Stimulated activated CD4-positive, alpha-beta T cell treated with anti-CD3 and anti-CD28 coated beads, Interleukin-2, amount 100 ng/mL, for 4 hours (primary cell): ENCODE measurements around the gene SYT9.
"Not testable (repeated sequence)": the region's sequence is repeated elsewhere in the genome, so short reads cannot be mapped to it uniquely, and the experiment has no call there.

Experiments
- DNase-seq: peaks from one replicate; pipeline ENCODE4 v3.0.0-alpha.2; 2020; ENCODE audit warnings: low read depth

SYT9 gene

DNA sequence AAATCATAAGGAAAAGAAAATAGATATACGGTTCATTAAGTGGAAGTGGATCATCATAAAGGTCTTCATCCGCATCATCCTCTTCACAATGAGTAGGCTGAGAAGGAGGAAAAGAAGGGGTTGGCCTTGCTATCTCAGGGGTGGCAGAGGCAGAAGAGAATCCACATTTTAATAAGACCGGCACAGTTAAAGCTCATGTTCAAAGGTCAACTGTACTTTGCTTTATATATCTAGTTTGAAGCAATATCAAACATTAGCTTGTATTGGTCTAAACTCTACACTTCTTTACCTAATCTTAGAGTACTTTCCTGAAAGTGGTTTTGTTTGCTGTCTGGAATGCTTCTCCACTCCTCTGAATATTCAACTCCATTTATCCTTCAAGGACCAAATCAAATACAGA lies 256.4 kb downstream of the SYT9 start:
- no peak for DNase-seq

DNA sequence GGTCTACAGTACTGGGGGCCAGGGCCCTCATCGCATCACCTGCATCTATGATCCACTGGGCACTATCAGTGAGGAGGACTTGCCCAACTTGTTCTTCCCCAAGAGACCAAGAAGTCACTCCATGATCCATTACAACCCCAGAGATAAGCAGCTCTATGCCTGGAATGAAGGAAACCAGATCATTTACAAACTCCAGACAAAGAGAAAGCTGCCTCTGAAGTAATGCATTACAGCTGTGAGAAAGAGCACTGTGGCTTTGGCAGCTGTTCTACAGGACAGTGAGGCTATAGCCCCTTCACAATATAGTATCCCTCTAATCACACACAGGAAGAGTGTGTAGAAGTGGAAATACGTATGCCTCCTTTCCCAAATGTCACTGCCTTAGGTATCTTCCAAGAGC lies 258.3 kb downstream of the SYT9 start:
- no peak for DNase-seq

DNA sequence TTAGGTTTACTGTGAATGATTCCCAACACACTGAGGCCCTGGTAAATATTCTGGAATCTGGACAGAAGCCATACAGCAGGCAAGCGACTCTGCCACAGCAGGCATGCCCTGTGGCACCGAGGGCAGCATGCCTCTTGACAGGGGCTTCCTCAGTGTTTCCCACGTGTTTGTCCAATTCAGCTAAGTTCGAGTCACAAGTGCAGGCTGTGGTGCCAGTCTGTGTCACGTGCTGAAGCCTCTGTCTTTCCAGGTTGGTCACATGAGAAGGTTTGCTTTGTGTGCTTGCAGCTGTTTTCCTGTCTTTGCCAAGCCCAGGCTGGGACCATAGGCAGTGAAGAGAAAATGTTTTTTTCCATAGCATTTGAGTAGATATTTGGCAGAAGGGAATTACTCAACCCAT lies 259.7 kb downstream of the SYT9 start:
- no peak for DNase-seq

DNA sequence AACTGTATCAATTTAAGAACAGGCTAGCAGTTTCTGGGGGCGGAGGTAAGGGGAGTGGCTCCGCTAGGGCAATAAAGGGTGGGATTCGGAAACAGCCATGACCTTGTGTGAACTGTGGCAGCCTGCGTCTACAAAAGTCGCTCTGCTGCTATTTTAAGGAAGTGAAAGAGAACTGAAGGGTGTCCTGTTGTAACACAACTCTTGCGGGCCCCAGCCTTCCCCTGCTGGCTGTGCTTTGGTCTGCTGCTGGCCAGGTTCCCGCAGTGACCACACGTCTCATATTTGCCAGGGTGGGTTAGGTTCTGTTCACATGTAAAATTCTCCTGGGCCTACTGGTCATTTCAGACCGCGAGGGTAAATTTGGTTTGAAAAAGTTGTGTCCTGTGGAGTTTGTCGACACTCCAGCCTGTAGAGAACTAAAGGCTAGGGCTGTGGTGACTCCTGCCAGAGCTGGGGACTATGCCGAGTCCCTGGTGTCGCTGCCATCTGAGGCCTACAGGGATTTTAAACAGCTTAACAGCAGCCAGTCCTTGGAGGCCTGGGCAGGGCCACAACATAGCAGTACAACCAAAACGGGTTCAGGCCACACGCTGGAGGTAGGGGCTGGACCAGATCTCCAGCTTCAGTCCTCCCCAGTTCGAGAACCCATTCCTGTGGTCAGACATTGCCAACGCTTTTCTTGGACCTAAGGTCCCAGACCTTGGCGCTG lies 261.0 kb downstream of the SYT9 start:
- DNase-seq: no peak

DNA sequence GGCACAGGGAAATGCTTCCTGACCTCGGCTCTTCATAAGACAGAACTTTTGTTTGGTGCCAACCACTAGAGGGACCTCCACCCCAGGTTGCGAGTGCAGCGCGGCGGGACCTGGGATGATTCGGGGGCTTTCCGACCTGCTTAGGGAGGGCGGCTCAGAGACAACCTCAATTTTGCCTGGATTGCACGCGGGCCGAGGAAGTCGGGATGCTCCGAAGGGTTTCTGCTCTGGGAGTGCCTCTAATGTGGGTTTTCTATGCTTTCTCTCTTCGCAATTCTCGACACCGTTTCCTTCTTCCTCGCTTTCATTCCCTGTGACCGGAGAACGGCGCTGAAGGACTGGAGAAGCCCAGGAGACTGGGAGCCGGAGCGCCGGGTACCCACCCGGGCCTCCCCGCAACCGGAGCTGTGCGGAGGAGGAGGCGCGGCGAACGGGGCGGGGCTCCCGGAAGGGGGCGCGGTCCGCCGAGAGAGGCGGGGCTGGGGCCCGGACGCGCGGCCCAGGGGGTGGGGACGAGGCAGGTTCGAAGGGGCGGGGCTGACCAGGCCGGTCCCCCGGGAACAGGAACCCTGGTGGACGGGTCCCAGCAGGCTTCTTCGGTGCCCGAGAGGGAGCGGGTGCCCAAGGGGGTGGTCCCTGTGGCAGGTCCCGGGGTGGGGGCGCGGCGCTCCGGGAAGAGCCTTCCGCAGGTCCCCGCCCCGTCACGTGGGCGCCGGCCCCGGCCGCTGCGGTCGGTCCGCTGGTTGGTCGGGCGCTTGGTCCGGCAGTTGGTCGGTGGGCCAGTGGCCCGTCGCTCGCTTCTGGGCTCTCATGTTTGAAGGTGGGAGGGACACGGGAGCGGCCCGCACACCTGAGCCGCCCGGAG lies 261.8 kb downstream of the SYT9 start, which contains the start of gene PPFIBP2:
PPFIBP2 (plus strand) TSS at position 766 of the 865 bp plus-strand sequence. CDS start 35,477 bp downstream, outside the sequence.
- DNase-seq: peak; percentile 72

DNA sequence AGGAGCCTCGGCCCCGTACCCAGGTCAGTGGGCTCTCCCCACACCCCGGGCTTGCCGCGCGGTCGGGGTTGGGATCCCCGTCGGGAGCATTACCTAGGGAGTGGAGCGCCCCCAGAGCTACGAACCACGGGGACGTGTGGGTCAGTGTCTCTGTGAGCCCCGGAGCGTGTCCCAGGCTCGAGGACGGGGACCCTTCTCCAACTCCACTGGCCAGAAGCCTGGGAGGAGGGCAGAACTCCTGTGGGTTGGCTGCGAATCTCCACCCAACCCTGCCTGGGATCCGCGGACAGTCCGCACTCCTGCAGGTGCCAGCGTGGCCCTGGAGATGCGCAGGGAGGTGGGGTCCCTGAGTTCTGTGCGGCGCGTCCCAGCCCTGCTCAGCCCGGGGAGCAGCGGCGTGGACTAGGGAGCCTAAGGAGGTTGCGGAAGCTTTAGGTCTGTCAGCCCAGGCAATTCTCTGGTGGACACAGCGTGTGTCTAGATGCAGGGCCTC lies 262.4 kb downstream of the SYT9 start:
- DNase-seq: no peak

DNA sequence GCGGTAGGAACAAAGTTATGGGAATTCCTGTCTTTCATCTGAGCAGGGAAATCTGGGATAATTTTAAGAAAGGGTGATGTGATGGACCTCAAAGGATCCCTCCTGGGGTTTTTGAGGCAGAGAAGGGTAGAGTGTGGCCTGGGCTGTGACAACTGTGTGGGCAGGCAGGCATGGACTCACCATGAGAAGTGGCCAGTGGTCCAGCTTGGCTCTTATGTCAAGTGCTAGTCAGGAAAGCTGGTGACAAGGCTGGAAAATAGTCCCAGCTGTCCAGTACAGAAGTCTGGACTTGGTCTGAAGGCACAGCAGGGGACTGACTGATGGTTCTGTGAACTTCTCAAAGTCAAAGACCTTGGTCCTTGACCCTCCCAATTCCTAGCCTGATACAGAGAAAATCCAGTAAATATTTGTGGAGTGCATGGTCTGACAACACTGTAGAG lies 263.8 kb downstream of the SYT9 start:
- DNase-seq: no peak

DNA sequence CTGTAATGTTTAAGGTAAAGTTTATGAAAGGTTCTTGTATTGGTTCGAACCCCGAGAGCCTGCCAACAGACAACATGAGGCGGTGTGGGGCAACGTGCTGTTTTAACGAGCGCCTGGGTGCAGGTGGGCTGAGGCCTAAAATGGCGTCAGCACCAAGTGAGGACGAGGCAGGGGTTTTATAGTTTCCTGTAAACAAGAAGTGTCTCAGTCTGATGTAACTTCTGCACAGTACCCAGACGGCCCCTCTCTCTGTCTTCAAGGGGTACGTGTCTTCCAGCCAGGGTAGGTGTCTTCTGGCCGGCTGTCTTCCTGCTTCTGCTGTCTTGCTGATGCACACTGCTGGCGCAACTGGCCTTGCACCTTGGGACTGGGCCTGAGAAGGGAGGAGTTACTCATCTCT lies 264.8 kb downstream of the SYT9 start:
- DNase-seq: no peak

DNA sequence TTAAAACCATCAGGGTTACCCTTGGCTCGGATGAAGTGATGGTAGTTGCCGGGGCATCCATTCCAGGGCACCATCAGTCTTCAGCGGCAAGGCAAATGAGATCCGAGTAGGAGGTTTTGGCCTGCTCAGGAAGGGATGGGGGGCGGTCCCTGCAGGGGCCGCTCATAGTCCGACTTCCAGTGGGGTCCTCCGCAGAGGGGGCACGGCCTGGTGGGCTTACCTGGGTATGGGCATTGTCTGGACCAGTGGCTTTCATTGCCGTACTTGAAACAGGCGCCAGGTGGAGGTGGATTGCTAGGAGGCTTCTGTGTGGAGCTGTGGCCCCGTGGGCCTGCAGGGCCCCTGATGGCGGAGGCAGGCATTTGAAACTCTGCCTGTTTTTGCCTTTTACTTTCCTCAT lies 266.0 kb downstream of the SYT9 start:
- DNase-seq: not testable (repeated sequence)
